IMR-90 (cell line): ENCODE results near the gene NOG. TPM values are rescaled to one million over a fixed set of nuclear protein-coding genes. Genes with fewer than 3 reads are reported as not detected.

ENCODE experiments used
- ATAC-seq: fragments of 200-7000 bp; cut with Tn5 transposase; 2 replicates; pipeline ENCODE4 v1.9.1; 2020; ENCODE audit warnings: low read depth, mild to moderate bottlenecking, moderate library complexity
- BruUV-seq: library from RNA; stranded (reverse); fragments of 400-500 nt; replicated peaks from 2 replicates; lab custom pipeline; 2021; lab: Mats Ljungman, UMichigan
- CTCF ChIA-PET: fragments of 300-600 bp; formaldehyde crosslinking; extraction: SDS; loops from one replicate; lab custom pipeline; 2021; ENCODE audit warnings: antibody characterized with exemption; lab: Yijun Ruan, JAX
- POLR2A ChIA-PET: fragments of 300-600 bp; sonication (Branson Sonifier 250); formaldehyde crosslinking; loops from one replicate; lab custom pipeline; 2022; ENCODE audit warnings: antibody characterized with exemption; ENCODE audit not compliant: unreplicated experiment; lab: Charles Lee
- DNase-seq: peaks from one replicate; pipeline ENCODE4 v3.0.0; 2013
- H2AFZ ChIP-seq: replicated peaks from 2 replicates; pipeline ENCODE3; 2013; ENCODE audit warnings: low read length, mild to moderate bottlenecking; ENCODE audit not compliant: poor library complexity
- H2AK5ac ChIP-seq: 2 replicates; pipeline ENCODE4 v1.6.1; 2013; ENCODE audit warnings: low read depth, low read length, inconsistent platforms
- H2AK9ac ChIP-seq: replicated peaks from 2 replicates; pipeline ENCODE3; 2013; ENCODE audit warnings: mild to moderate bottlenecking, low read depth, low read length, moderate library complexity; ENCODE audit not compliant: poor library complexity
- H2BK120ac ChIP-seq: 2 replicates; pipeline ENCODE4 v1.6.1; 2013; ENCODE audit warnings: low read depth, low read length, inconsistent platforms
- H2BK15ac ChIP-seq: 3 replicates; pipeline ENCODE4 v1.6.1; 2013; ENCODE audit warnings: low read depth, low read length, inconsistent platforms
- H2BK20ac ChIP-seq: 2 replicates; pipeline ENCODE4 v1.6.1; 2013; ENCODE audit warnings: low read depth, mild to moderate bottlenecking, inconsistent platforms, low read length, moderate library complexity
- H2BK5ac ChIP-seq: 2 replicates; pipeline ENCODE4 v1.6.1; 2013; ENCODE audit warnings: mild to moderate bottlenecking, low read depth, low read length, inconsistent platforms; ENCODE audit not compliant: poor library complexity, severe bottlenecking
- H3K14ac ChIP-seq: replicated peaks from 2 replicates; pipeline ENCODE4 v1.6.1; 2013; ENCODE audit warnings: low read depth, low read length, inconsistent platforms
- H3K18ac ChIP-seq: 2 replicates; pipeline ENCODE4 v1.6.1; 2013; ENCODE audit warnings: low read depth, low read length, control low read depth
- H3K23ac ChIP-seq: 2 replicates; pipeline ENCODE4 v1.6.1; 2013; ENCODE audit warnings: low read depth, low read length, inconsistent platforms
- H3K27ac ChIP-seq: 2 replicates; pipeline ENCODE4 v1.5.1; 2013; ENCODE audit warnings: mild to moderate bottlenecking, control low read depth, low read length; ENCODE audit not compliant: insufficient read depth
- H3K27me3 ChIP-seq: 2 replicates; pipeline ENCODE4 v1.6.1; 2013; ENCODE audit warnings: low read length; ENCODE audit not compliant: control insufficient read depth, insufficient read depth
- H3K36me3 ChIP-seq: 2 replicates; pipeline ENCODE4 v1.6.1; 2013; ENCODE audit warnings: low read length, mixed read lengths; ENCODE audit not compliant: control insufficient read depth, insufficient read depth
- H3K4ac ChIP-seq: 2 replicates; pipeline ENCODE4 v1.6.1; 2013; ENCODE audit warnings: low read depth, low read length, inconsistent platforms
- H3K4me1 ChIP-seq: 2 replicates; pipeline ENCODE4 v1.6.1; 2013; ENCODE audit warnings: low read length, mixed read lengths; ENCODE audit not compliant: control insufficient read depth, insufficient read depth
- H3K4me2 ChIP-seq: 2 replicates; pipeline ENCODE4 v1.6.1; 2013; ENCODE audit warnings: low read depth, mild to moderate bottlenecking, control low read depth, low read length, moderate library complexity
- H3K4me3 ChIP-seq: 2 replicates; pipeline ENCODE4 v1.5.1; 2013; ENCODE audit warnings: low read depth, mild to moderate bottlenecking, control low read depth, low read length, moderate library complexity; ENCODE audit not compliant: insufficient read depth
- H3K56ac ChIP-seq: 2 replicates; pipeline ENCODE4 v1.6.1; 2013; ENCODE audit warnings: low read length, inconsistent platforms; ENCODE audit not compliant: insufficient read depth; ENCODE audit errors: extremely low read depth
- H3K79me1 ChIP-seq, 2 experiments: 2 replicates each; pipeline ENCODE4 v1.6.1; 2013; ENCODE audit warnings: low read length in 2 of 2, inconsistent platforms in 1 of 2, low read depth in 1 of 2
- H3K9ac ChIP-seq: 2 replicates; pipeline ENCODE4 v1.6.1; 2013; ENCODE audit warnings: low read depth, low read length, control low read depth
- H3K9me1 ChIP-seq: 2 replicates; pipeline ENCODE4 v1.6.1; 2013; ENCODE audit warnings: low read length, inconsistent platforms; ENCODE audit not compliant: insufficient read depth
- H3K9me3 ChIP-seq: 2 replicates; pipeline ENCODE4 v1.6.1; 2013; ENCODE audit warnings: low read length; ENCODE audit not compliant: control insufficient read depth, insufficient read depth
- H4K20me1 ChIP-seq: 2 replicates; pipeline ENCODE4 v1.6.1; 2013; ENCODE audit warnings: low read length, inconsistent platforms; ENCODE audit not compliant: insufficient read depth
- H4K5ac ChIP-seq: 2 replicates; pipeline ENCODE4 v1.6.1; 2013; ENCODE audit warnings: mild to moderate bottlenecking, low read depth, low read length, control low read depth
- H4K8ac ChIP-seq, 2 experiments: 2 replicates each; pipeline ENCODE4 v1.6.1; 2013; ENCODE audit warnings: low read depth in 2 of 2, low read length in 2 of 2, control low read depth in 1 of 2, inconsistent platforms in 1 of 2
- H4K91ac ChIP-seq: 2 replicates; pipeline ENCODE4 v1.6.1; 2013; ENCODE audit warnings: low read depth, low read length, inconsistent platforms; ENCODE audit not compliant: insufficient read depth
- MAZ ChIP-seq: IDR thresholded peaks from 2 replicates; pipeline ENCODE4 v1.6.1; 2012; ENCODE audit warnings: low read depth, mild to moderate bottlenecking, low read length, improper control_type of control experiment, moderate library complexity, borderline replicate concordance
- MXI1 ChIP-seq: IDR thresholded peaks from 2 replicates; pipeline ENCODE4 v1.6.1; 2012; ENCODE audit warnings: low read depth, mild to moderate bottlenecking, low read length, moderate library complexity, borderline replicate concordance
- WGBS, 2 experiments: methylation state at CpG; one replicate each; pipeline versions ENCODE4 v1.1.5 to v1.1.7; 2013; ENCODE audit warnings: missing lambda C conversion rate in 2 of 2; ENCODE audit not compliant: insufficient read length in 1 of 2; ENCODE audit errors: extremely low coverage in 2 of 2; 5-methylcytosine and 5-hydroxymethylcytosine counted together
- dilution Hi-C: fragments of 300-500 bp; cut with HindIII; formaldehyde crosslinking; loops from one replicate; pipeline ENCODE4 v1.14.3; 2018; ENCODE audit warnings: low sequenced_read_pairs; ENCODE audit not compliant: unreplicated experiment
- in situ Hi-C: fragments of 300-500 bp; cut with MboI; formaldehyde crosslinking; loops from 3 replicates; pipeline ENCODE4 v1.14.3; 2019; ENCODE audit warnings: low sequenced_read_pairs, inconsistent platforms, mixed read lengths
- intact Hi-C: fragments of 100-400 bp; cut with micrococcal nuclease; formaldehyde crosslinking; loops from 2 replicates; pipeline ENCODE4 v1.10.0; 2022
- polyA plus RNA-seq, 3 experiments: library from polyadenylated mRNA; depleted of rRNA; stranded (reverse); fragments of >200 nt; gene quantifications; 2 replicates each; pipeline ENCODE4 v1.2.3, GENCODE V29; 2012; ENCODE audit warnings: low replicate concordance in 1 of 3
- total RNA-seq: library from RNA; depleted of rRNA; stranded (reverse); fragments of >200 nt; gene quantifications from 2 replicates; pipeline ENCODE4 v1.2.3, GENCODE V29; 2012

The NOG gene
- total and polyA plus RNA-seq, 2 of the 4 experiments (the other 2 are of a cell fraction) = 11.7 to 13.1 TPM

GRCh38 chr17:56594320-56595107, 1.0 kb downstream of the NOG start:
- Histone ChIP-seq H3K4me1 (peaks cover 13% of the 10 kb centered on the region), H3K4ac (peak overlapping the region; percentile 10), H3K18ac (no peak overlapping the region), H3K9me1 (0 out of 2 replicates have a peak, but pooled peaks cover 3% of the 10 kb centered on the region), H2BK120ac (peak overlapping the region; percentile 32; the same call in 1 of the 2 replicates), H2AK9ac (peak overlapping the region; percentile 83), H3K4me3 (peak overlapping the region; percentile 68), H3K27me3 (peaks cover 15% of the 10 kb centered on the region), H4K20me1 (no peaks in the 10 kb centered on the region), H3K27ac (peak overlapping the region; percentile 57), H2BK15ac (no peak overlapping the region), H2AK5ac (no peak overlapping the region), H2BK20ac (no peak overlapping the region), H2AFZ (peak overlapping the region; percentile 92), H4K8ac (peak overlapping the region in 1 of 2 experiments; percentile 35; a peak in 1 of 4 replicates), H3K56ac (no peak overlapping the region), H3K9me3 (no peaks in the 10 kb centered on the region), H3K79me1 (0 out of 4 replicates have a peak, but pooled peaks cover 0 to 10% of the 10 kb centered on the region in 2 experiments), H3K4me2 (peak overlapping the region; percentile 94), H3K14ac (no peak overlapping the region), H3K36me3 (no peaks in the 10 kb centered on the region), H4K91ac (peak overlapping the region; percentile 25; the same call in 1 of the 2 replicates), H2BK5ac (peak overlapping the region; percentile 44), H3K23ac (no peak overlapping the region), H3K9ac (peak overlapping the region; percentile 76), H4K5ac (peak overlapping the region; percentile 9; the same call in 1 of the 2 replicates)
- WGBS, 2 experiments = 2% methylated on average over 31 of the region's 61 CpGs; no CpG with 5 or more reads in 1 of the 2 experiments
- ChIA-PET POLR2A (no interaction called here), CTCF (interaction anchor here (3.9 to 5.4 kb wide), 2 partner anchors 122 to 186 kb away, joined by 17 to 27 read pairs; no protein-coding TSS in a partner anchor)
- ATAC-seq (no peak), DNase-seq (peak; percentile 10)
- TF ChIP-seq MXI1 (0 out of 2 replicates have a peak, but pooled peaks have one; percentile 29), MAZ (no peak)
- intact Hi-C loops = loop anchor here (5.0 to 10.0 kb wide), 4 partner anchors 238 to 750 kb away; partner anchors contain the start of genes C17orf67, COIL and DGKE
- dilution Hi-C loops = no loop called here
- BruUV-seq = no TSS peak
- in situ Hi-C loops = loop anchor here (5.0 to 25.0 kb wide), 3 partner anchors 118 to 343 kb away; no protein-coding TSS in a partner anchor
